ENCODE data around the gene PITPNM3.

DNA sequence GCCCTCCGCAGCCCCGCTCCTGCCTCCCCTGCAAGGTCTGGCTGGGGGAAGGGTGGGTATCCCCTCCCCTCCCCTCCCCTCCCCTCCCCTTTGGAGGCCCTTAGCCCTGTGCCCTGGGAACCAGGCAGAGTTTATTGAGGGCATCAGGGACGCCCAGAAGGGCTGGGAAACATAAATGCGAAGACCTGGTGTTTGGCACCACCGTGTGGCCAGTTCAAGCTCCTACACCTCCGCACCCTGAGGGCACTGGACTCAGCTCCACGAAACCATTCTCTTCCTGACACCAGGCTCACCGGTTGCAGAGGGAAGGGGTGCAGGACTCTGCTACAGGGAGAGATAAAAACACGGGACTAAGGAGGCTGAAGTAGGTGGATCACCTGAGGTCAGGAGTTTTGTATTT is 120.4 kb downstream of the PITPNM3 start:
- TF ChIP-seq POLR2A (IDR thresholded peaks at IDR 0.05), result no peak
- TF ChIP-seq, protein P1, sequence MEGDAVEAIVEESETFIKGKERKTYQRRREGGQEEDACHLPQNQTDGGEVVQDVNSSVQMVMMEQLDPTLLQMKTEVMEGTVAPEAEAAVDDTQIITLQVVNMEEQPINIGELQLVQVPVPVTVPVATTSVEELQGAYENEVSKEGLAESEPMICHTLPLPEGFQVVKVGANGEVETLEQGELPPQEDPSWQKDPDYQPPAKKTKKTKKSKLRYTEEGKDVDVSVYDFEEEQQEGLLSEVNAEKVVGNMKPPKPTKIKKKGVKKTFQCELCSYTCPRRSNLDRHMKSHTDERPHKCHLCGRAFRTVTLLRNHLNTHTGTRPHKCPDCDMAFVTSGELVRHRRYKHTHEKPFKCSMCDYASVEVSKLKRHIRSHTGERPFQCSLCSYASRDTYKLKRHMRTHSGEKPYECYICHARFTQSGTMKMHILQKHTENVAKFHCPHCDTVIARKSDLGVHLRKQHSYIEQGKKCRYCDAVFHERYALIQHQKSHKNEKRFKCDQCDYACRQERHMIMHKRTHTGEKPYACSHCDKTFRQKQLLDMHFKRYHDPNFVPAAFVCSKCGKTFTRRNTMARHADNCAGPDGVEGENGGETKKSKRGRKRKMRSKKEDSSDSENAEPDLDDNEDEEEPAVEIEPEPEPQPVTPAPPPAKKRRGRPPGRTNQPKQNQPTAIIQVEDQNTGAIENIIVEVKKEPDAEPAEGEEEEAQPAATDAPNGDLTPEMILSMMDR (IDR thresholded peaks at IDR 0.05 in 8 of 11, conservative IDR thresholded peaks at IDR 0.05 in 3 of 11), result peak; percentile 77 to 94 (median 88)

All from spleen (tissue), 7 donors.